HPDE6-E6E7 (cell line): ENCODE measurements around the gene PIWIL4.
"Not testable (repeated sequence)": the region's sequence is repeated elsewhere in the genome, so short reads cannot be mapped to it uniquely, and the experiment has no call there.

Experiments used
- DNase-seq: peaks from one replicate; pipeline ENCODE4 v3.0.0; 2011; ENCODE audit warnings: missing footprints; ENCODE audit errors: extremely low spot score

Gene PIWIL4

GRCh38 chr11:94638301-94638901, 71.2 kb downstream of the PIWIL4 start:
- DNase-seq = no peak

GRCh38 chr11:94638902-94639373, 71.8 kb downstream of the PIWIL4 start:
- no peak for DNase-seq

GRCh38 chr11:94639901-94640721, 72.9 kb downstream of the PIWIL4 start:
- no peak for DNase-seq

GRCh38 chr11:94641167-94641761, 74.1 kb downstream of the PIWIL4 start:
- no peak for DNase-seq

GRCh38 chr11:94643186-94643585, 76.0 kb downstream of the PIWIL4 start:
- not testable (repeated sequence) for DNase-seq

- no peak for DNase-seq
These were observed 80.8 kb downstream of the PIWIL4 start for GRCh38 chr11:94647926-94648325.

GRCh38 chr11:94648789-94649188, 81.6 kb downstream of the PIWIL4 start:
- DNase-seq = no peak

GRCh38 chr11:94649254-94649653, 82.1 kb downstream of the PIWIL4 start:
- no peak for DNase-seq

- DNase-seq = no peak
These were observed 82.9 kb downstream of the PIWIL4 start for GRCh38 chr11:94649964-94650623.

GRCh38 chr11:94650756-94651155, 83.6 kb downstream of the PIWIL4 start:
- DNase-seq = no peak

- DNase-seq = no peak
These were observed 85.6 kb downstream of the PIWIL4 start for GRCh38 chr11:94652735-94653284.

- no peak for DNase-seq
These were observed 86.4 kb downstream of the PIWIL4 start for GRCh38 chr11:94653561-94653960.

GRCh38 chr11:94654201-94654600, 87.0 kb downstream of the PIWIL4 start:
- no peak for DNase-seq

GRCh38 chr11:94655291-94655690, 88.1 kb downstream of the PIWIL4 start:
- DNase-seq = no peak

- no peak for DNase-seq
These were observed 88.8 kb downstream of the PIWIL4 start for GRCh38 chr11:94655956-94656355.

GRCh38 chr11:94656968-94657367, 89.8 kb downstream of the PIWIL4 start:
- DNase-seq = no peak

- DNase-seq = no peak
These were observed 90.5 kb downstream of the PIWIL4 start for GRCh38 chr11:94657629-94658028.

GRCh38 chr11:94658386-94658785, 91.2 kb downstream of the PIWIL4 start:
- DNase-seq = no peak

- DNase-seq = no peak
These were observed 91.7 kb downstream of the PIWIL4 start for GRCh38 chr11:94658888-94659287.

- DNase-seq = no peak
These were observed 94.3 kb downstream of the PIWIL4 start for GRCh38 chr11:94661444-94661843.

GRCh38 chr11:94662065-94662779, 95.1 kb downstream of the PIWIL4 start:
- no peak for DNase-seq
